ENCODE results near the gene TCFL5.

DNA sequence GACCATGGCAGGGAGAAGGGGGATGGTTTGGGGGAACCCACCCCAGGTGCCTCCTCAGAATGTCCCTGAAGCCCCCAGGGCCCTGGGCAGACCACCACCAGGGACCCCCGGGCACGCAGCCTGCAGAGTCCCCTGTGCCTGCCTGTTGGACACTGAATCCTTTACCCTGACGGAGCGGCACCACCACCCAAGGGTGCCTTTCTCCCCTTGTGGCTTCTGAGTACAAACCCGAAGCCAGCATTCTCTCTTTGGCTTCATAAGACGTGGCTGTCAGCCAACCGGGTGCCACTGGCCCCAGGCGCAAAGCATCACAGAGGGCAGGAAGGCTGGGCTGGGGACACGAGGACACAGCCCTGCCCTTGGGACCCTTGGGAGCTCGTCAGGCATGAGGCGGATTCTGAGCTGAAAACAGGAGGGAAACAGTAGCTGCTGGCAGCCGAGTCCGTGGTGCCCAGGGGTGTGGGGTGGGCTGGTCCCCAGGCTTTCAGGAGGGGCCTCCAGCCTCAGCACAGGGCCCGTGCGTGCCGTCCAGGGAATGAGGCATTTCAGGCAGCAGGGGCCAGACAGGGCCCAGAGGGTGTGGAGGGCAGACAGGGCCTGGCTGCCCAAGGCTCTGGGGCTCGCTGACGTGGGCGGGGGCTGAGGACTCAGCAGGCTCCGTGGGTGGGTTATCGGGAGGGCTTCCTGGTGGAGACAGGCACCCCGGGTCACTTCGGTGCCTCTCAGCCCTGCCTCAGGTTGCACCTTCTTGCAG, 41.2 kb downstream of the TCFL5 start:
- TF ChIP-seq, protein P1, sequence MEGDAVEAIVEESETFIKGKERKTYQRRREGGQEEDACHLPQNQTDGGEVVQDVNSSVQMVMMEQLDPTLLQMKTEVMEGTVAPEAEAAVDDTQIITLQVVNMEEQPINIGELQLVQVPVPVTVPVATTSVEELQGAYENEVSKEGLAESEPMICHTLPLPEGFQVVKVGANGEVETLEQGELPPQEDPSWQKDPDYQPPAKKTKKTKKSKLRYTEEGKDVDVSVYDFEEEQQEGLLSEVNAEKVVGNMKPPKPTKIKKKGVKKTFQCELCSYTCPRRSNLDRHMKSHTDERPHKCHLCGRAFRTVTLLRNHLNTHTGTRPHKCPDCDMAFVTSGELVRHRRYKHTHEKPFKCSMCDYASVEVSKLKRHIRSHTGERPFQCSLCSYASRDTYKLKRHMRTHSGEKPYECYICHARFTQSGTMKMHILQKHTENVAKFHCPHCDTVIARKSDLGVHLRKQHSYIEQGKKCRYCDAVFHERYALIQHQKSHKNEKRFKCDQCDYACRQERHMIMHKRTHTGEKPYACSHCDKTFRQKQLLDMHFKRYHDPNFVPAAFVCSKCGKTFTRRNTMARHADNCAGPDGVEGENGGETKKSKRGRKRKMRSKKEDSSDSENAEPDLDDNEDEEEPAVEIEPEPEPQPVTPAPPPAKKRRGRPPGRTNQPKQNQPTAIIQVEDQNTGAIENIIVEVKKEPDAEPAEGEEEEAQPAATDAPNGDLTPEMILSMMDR (IDR thresholded peaks at IDR 0.05; ENCODE audit: low read depth, low read length), result no peak
- no peak for TF ChIP-seq EZH2phosphoT487 (IDR thresholded peaks at IDR 0.05; ENCODE audit: low read depth)

Measured in OCI-LY3 (cell line).